Breast epithelium (tissue), 3 donors: ENCODE data around the gene SH3TC1.

Experiments
- POLR2A ChIP-seq: fragments of 450-650 bp; IDR thresholded peaks from one replicate; pipeline ENCODE4 v1.6.1; 2016; ENCODE audit warnings: antibody characterized with exemption, mild to moderate bottlenecking, moderate library complexity
- TF ChIP-seq, protein P1 (sequence below), 3 donors: fragments of 450-650 bp; IDR thresholded peaks; one replicate each; pipeline ENCODE4 v1.5.1; 2016 to 2017; ENCODE audit warnings: antibody characterized with exemption in 3 of 3, mild to moderate bottlenecking in 3 of 3, moderate library complexity in 3 of 3

DNA sequence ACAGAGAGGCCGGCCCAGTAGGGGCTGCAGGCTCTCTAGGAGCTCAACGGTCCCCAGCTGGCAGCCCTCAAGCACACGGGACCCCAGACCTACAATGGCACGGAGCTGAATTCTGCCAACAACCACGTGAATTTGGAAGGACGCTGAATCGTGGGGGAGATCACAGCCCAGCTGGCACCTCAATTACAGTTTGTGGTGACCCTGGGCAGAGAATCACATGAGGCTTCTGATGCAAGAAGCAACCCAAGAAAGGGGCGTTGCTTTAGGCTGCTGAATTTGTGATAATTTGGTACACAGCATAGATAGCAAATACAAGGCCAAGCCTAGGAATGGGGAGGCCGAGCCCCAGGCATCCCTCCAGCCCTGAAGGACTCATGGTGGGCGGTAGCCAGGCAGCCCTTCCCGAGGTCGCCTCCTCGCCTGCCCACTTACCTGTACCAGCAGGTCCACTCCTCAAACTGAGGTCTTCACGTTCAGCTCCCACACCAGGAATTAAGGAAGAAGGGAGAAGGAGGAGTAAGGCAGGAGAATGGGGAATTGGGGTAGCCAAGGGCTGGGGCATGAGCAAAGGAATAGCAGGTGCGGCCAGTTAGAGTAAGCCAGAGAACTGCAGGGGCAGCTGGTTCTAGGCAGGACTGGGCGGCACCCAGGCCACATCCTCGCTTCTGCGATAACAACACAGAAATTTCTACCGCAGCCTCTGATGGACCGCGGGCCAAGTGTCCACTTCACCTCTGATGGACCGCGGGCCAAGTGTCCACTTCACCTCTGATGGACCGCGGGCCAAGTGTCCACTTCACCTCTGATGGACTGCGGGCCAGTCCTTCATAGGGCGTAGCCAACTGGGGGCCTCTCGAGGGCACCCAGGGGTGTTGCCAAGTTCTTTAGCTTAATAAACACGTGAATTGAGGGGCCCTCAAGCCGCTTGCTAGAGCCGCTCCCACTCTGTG lies 47.1 kb downstream of the SH3TC1 start:
- TF ChIP-seq POLR2A, result no peak
- TF ChIP-seq, protein P1, sequence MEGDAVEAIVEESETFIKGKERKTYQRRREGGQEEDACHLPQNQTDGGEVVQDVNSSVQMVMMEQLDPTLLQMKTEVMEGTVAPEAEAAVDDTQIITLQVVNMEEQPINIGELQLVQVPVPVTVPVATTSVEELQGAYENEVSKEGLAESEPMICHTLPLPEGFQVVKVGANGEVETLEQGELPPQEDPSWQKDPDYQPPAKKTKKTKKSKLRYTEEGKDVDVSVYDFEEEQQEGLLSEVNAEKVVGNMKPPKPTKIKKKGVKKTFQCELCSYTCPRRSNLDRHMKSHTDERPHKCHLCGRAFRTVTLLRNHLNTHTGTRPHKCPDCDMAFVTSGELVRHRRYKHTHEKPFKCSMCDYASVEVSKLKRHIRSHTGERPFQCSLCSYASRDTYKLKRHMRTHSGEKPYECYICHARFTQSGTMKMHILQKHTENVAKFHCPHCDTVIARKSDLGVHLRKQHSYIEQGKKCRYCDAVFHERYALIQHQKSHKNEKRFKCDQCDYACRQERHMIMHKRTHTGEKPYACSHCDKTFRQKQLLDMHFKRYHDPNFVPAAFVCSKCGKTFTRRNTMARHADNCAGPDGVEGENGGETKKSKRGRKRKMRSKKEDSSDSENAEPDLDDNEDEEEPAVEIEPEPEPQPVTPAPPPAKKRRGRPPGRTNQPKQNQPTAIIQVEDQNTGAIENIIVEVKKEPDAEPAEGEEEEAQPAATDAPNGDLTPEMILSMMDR (IDR thresholded peaks at IDR 0.05), result no peak
